Right lung (tissue), 5 donors: ENCODE results near the gene COL12A1. TPM values are rescaled to one million over a fixed set of nuclear protein-coding genes. Genes with fewer than 3 reads are reported as not detected.
A peak's percentile ranks its signal among the peaks of the same experiment; 100 is the strongest.

Experiments used
- DNase-seq, 2 donors: peaks; one replicate each; pipeline ENCODE4 v3.0.0-alpha.2; 2013
- polyA plus RNA-seq, 5 donors: library from polyadenylated mRNA; unstranded; fragments of 120-200 nt; gene quantifications; one replicate each; pipeline versions ENCODE4 v1.2.1 to v1.2.3, GENCODE V29; 2013; ENCODE audit warnings: inconsistent platforms in 1 of 5, low replicate concordance in 1 of 5; ENCODE audit not compliant: insufficient read length in 5 of 5, insufficient read depth in 1 of 5

COL12A1 gene
- polyA plus RNA-seq, 5 donors: 26.0 to 44.2 (median 29.6) TPM

DNA sequence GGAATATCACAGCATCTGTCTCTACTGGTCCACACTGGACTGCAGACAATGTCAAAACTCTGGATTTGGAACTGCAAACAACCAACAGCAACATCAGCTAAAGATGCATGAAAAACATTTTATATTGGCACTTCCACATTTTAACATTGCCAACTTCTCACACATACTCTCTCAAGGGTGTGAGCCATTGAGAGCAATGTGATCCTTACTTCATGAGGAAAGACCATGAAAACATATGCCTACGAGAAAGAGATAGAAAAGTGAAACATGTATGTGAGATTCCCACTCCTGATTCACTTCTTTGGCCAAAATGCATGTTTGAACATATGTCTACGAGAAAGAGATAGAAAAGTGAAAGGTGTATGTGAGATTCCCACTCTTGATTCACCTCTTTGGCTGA lies 99.4 kb downstream of the COL12A1 start:
- DNase-seq: no peak

DNA sequence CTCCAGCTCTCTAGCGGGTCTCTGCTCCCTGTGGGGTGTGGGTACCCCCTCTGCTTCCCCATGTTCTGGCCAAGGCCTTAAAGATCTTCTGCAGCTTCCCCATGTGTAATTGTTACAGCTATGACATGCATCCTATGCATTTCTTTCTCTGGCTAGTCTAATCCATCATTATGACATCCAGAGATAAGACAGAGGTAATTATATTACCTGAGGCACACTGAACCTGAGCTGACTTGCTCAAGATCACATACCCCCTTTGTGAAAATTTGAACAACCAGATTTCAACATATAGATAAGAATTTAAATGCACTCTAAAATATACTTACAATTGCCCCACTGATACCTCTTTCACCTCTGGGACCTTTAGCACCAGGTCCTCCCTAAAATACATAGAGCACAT lies 102.4 kb downstream of the COL12A1 start:
- DNase-seq: no peak

DNA sequence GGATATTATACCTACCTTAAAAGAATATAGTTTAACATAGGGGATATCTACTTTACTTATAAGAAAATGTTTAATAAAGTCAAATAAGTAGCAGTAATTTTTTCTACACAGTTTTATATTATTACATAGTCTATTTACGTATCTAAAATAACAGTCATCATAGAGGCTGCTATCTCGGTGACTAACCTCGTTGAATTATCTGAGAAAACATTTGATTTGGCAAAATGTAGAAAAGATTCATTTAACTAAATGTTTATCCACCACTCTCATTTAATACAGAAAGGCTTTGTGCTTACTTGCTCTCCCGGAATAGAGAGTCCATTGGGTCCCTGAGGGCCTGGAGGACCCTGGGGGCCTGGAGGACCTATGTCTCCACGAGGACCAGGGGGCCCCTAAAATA lies 103.6 kb downstream of the COL12A1 start:
- no peak for DNase-seq

DNA sequence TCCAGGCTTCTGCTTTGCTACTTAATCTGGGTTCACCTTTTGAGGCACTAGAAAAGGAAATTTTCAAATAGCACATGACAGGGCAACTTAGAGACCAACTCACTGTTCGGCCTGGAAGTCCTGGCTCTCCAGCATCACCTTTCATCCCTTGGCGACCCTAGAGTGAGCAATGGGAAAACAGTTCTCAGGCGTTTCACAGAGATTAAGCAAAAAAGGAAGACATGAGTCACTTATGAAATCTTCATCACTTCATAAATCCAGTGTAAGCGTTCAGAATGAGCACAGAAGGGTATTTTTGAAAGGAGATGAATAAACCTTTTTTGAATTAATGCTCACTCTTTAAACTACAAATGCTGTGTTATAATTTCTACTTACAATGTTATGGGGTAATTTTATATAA lies 104.0 kb downstream of the COL12A1 start:
- no peak for DNase-seq

DNA sequence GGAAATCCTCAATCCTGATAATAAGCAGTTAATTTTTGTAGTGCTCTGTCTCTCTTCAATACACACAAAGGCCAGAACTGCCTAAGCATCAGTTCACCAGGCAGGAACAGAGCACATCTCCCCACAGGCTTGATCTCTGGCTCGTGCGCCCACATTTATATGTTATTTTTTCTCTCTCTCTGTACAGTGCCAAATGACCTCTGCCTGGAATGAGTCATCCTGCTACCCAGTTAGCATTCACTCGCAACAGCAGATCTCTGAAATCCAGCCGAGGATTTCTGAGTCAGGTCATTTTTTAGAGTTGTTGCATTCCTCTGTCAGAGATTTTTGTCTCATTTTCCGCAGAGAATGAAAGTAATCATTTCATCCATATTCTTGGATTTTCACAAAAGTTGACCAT lies 107.1 kb downstream of the COL12A1 start:
- DNase-seq: peak; percentile 47 to 65

DNA sequence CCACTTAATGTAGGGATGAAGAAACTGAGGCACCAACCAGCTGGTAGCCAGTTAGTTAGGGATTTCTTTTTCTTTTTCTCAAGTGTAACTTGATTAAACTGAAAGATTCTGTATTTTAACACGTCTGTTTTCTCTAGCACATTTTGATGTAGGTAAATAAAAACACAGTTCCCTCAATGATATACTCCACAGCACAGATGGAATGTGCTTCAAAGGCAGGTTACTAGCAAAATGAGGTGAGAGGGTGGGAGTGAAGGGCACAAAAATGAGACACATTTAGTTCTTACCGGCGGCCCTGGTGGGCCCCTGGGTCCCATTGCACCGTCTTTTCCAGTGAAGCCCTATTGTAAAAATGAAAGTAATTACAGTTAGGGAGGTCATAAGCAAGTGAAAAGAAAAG lies 108.9 kb downstream of the COL12A1 start:
- no peak for DNase-seq

DNA sequence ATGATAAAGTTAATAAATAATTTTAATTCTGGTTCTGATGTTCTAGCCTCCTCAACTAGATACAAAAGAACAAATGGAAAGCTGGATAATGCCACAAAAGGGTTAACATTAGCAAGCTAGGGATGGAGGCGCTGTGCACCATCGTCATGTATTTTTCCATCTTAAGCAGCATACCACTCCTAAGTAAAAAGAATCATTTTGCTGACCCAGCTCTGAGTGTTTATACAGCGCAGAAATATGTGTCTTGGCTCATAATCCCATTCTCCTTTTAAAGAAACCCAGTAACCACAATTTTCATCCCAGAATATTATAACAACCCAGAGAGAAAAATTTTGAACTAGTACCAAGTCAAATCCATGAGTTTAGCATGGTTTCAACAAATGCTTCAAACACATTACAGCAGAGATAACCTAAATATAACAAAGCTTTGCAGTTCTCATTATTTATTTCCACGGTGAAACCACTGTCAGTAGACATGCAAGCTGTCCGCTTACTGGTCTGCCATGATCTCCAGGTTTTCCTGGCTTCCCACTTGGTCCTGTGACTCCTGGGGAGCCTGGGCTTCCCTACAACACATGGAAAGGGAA lies 111.1 kb downstream of the COL12A1 start:
- peak; percentile 68 to 73 for DNase-seq

DNA sequence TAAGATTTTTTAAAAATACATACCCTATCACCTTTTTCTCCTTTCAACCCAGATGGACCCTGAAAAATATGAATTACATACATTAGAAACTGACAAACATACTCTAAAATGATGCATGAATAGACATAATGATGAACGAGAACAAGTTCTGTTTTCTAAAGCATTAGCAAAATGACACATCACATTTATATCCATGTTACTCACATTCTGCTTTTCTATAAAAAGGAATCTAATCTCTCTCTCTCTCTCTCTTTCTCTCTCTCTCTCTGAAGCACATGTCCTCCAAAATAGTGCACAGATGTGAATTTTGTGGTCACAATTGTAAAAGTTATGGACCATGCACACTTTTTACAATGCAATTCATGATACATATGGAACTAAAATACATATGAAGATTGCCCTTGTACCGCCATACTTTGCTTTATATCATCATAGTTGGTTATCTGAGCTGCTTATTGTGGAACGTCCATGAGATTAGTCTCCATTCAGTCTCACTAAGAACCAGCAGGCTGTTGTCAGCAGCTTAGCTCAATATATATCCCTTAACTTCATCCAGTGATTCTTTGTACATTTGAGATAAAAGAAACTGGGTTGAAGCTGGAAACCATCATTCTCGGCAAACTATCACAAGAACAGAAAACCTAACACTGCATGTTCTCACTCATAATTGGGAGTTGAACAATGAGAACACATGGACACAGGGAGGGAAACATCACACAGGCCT lies 114.2 kb downstream of the COL12A1 start:
- no peak for DNase-seq

DNA sequence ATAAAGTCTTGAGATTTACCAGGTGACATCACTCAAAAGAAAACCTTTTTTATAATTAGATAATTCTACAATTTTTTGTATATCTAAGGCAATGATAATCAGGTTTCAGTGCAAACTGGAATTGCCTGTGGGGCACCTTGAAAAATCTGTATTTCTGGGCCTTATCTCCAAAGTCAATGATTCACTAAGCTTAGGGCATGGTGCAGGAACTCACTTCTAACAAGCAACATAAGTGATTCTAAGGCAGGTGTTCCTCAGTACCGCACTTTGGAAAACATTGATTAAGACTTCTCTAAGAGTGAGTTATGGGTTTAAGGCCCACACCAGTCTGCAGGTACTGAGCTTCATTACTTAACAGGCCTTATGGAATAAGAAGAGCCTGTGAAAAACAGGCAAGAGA lies 115.3 kb downstream of the COL12A1 start:
- no peak for DNase-seq

DNA sequence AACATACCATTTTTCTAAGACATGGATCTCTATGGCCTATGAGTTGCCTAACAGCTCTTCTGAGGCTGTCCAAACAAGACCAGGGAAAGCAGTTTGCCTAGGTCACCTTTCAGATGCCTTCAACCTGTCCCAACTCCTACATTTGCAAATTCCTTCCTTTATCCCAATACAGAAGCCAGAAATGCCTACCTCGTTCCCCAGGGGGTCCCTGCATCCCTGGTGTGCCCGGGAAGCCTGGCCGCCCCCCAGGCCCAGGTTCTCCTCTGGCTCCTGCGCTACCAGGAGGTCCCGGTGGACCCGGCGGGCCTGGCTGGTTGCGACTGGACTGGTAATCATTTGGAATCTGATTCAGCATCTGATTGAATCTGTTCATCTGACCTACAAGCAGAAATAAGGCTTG lies 115.9 kb downstream of the COL12A1 start:
- no peak for DNase-seq

DNA sequence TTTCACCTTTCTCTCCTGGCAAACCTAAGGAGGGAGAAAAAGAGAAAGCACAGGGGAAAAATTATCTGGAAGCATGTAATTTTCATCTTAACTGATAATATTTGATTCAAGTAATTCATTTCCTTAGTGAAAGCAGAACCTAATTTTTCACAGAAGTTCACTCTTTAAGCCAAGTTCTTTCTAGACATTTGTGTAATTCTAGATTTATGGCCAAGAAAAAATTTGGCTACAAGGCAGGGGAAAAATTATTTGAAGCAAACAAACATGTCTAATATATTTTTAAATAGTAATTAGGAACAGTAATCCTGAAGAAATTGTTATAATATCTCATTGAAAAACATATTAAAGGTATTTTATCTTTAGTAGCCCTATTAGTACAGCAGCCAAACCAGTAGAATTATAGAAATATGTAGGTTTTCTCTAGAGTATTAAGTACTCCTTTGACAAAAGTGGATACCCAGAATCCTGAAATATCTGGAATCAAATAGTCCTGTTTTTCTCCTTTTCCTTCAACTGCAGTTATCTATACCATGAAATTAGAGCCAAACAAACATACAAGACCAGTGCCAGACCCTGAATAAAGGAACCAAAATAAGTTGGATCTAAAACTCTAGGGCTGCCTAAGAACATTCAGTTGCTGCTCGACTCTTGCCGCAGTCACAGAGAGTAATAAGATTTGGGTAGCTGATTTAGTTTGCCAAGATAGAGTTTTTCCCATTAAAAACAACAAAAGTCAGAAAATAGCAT lies 116.5 kb downstream of the COL12A1 start:
- no peak for DNase-seq

DNA sequence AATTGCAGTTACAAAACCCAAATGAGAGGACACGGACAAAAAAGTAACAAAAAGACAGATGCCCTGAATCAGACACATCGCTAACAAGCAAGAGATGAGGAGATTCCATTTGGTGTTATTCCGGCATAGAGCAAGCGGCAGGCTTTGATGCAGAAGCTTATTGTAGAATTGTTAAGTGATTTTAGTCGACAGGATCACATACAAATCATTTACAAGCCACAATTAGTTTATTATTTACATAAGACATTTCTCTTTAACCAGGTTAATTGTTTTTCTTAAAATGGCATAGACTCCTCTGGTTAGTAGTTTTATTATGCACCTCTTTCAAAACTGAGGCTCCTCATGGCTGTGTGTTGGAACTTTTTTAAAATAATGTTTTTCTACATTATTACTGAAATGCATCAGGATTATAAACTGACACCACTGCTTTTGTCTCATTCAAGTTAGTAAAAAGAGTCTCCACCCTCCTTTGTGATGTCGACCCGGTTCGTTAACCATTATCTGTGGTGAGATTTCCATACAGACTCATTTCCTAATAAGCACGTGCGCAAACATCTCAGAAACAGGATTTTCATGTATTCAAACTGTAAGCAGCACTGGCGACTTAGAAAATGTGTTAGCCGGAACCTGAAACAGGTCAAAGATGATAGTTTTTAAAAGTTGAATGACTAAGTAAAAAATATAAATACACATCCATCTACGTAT lies 119.8 kb downstream of the COL12A1 start:
- DNase-seq: no peak

DNA sequence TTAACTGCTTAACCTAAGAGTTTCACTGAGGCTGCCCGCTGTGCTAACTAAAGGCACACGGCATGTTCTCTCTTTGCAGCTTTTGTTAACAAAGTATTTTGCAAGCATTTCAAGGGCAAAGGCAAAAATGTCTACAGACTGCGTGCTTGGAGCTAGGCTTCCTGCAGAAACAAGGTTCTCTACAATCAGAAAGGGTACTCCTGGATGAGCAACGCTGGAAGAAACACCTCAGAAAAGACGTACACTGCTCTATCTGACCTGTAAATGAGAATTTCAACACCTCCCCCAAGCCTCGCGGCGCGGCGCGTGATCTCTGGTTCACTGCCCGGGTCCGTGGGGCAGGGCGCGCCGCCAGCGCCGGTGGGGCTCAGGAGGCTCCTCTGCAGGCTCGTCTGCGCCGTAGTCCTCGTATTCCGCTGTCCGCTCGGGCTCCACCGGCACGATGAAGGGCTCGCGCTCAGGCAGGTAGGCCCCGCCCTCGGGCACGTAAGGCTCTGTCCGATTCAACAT lies 120.9 kb downstream of the COL12A1 start:
- peak in 1 of 2 donors; percentile 34 for DNase-seq

DNA sequence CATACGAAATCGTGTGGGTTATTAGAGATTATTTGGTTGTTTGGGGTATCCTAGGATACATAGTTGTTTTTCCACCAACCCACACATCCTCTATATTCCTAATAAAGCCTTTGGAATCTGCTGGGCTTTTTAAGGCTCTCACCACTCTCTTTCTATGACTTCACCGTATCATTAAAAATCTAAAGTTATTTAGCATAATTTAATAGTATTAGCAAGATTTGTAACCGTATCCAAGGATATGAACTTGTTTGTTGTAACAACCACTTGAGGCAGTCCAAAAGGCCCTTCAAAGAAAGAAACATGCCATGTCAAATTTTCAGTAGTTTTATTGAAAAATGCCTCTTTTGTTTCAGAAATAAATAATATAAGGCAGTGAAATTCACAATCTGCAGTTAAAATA lies 121.8 kb downstream of the COL12A1 start:
- DNase-seq: no peak

DNA sequence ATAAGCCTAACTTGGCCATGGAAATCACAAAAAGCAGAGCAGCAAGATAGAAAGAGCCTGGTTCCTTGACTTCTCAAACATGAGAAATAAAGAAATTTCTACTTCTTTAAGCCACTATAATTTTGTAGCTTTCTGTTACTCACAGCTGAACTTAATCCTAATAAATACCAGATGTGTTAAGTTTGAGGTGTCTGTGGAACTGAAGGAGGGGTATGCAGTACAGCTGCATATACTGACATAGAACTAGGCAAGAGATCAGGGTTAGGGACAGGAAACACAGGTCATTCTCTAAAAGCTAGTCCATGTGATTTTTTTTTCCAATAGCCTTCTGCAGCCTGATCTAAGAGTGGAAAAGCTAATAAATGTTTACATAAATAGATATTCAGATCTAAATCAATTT lies 123.9 kb downstream of the COL12A1 start:
- DNase-seq: no peak

DNA sequence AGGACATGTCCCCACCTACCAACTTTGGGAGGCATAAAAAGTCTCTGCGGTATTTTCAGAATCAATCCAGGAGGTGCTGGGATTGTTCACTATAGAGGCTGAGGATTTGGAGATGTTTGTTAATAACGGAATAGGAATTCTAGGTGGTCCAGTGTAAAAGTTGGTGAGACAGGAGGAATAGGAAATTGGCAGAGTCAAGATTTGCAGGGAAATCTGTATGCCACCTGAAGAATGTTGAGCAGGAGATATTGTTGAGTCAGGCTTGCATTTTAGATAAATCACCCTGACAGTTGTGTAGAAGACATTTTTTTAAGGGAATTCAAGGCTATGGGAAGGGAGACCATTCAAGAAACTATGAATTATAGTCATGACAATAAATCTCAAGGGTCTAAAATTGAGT lies 124.8 kb downstream of the COL12A1 start:
- no peak for DNase-seq

DNA sequence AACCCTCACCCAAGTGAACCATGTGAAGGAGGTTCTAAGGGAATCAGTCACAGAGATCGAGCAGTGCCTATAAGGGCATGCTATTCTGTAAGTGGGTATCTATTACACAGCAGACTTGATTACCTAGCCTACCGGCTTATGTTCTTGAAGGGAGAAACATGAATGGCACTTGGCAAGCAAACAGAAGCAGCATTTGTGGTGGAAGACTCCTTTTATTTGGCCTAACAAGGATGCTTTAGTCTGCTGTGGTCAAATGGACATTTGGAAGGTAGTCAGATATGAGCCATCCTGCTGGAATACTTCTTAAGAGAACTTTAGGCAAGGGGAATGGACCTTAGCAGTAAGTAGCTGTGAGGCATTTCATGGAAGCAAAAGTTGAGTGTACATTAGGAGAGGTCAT lies 126.3 kb downstream of the COL12A1 start:
- DNase-seq: no peak

DNA sequence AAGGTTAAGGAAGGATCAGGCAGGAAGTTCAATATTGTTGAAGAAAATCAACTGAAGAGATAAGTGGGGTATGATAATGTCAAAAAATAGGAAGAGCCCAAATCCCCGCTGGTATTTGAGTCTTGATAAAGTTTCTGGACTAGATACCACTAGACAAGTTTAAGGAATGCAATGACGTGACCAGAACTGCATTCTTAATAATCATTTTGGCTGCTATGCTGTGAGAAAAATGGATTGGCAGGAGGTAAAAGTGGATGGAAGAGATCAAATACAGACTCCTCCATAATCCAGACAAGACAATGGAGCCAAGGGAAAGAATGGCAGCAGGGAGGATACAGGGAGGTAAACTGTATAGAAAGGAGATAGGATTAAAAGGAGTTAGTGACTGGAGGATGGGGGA lies 128.2 kb downstream of the COL12A1 start:
- no peak for DNase-seq

DNA sequence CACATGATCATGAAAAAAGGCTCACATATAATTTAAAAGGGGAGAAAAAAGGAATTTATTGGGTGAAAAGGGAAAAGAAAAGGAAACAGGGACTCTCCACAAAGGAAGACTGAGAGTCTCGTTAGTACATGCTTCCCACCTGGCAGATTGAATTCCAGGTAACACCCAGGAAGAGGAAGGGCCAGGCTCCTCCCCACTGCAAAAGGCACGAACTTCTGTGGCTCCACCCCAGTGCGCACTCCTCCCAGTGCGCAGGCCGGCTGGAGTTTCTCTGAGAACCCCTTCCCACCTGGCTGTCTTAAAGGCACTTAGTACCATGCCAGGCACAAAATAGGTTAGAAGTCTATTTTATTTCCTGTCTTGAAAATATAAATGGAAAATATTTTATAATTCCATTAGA lies 129.8 kb downstream of the COL12A1 start:
- no peak for DNase-seq

DNA sequence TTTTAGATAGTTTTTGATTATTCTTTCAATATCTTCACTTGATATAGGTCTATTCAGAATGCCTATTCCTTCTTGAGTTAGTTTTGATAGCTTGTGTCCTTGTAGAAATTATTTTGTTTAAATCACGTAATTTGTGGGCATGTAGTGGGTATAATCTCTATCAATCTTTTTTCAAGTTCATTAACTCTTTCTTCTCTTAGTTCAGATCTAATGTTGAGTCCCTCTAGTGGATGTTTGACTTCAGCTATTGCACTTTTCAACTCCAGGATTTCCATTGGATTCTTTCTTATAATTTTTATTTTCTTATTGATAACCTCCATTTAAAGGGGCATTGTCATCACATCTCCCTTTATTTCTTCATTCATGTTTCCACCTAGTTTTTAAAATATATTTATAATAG lies 135.6 kb downstream of the COL12A1 start:
- no peak for DNase-seq

DNA sequence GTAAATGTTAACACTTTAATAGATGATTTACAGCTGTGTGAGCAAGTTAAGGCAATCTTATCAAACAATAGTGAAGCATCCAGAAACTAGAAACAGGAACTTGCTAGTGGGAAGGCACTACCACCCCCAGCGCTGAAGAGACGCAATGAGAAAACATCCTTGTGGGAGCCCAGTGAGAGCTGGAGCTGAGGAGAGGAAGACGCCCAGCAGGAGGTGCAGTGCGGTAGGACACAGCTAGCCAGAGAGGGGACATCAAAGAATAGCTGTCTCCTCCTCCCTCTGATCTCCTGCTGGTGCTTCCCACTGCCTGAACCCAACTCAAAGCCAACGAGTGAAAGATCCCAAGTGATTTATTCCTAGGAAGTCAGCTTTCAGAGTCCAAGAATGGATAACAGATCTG lies 140.3 kb downstream of the COL12A1 start:
- DNase-seq: no peak

DNA sequence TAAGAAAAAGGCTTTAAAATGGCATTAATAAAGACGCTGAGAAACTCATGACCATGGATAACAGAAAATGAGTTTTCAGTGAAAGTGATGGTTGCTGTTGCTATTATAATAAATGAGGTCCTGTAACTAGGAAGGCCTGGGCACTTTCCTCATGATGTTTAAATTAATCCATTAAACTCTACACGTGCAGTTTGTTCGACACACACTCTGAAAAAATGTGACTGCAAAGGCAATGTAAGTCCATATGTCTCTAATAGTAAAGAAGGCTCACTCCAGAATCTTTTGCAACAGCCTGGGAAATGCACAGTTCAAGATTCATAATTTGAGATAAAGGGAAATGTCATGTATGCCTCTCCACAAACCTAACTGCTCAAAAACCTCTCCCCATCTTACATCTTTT lies 153.4 kb downstream of the COL12A1 start:
- no peak for DNase-seq
